Upper lobe of left lung (tissue), 6 donors: ENCODE data around the gene RAB21. TPM values are rescaled to one million over a fixed set of nuclear protein-coding genes. Genes with fewer than 3 reads are reported as not detected.
A peak's percentile ranks its signal among the peaks of the same experiment; 100 is the strongest.

Experiments used
- ATAC-seq, 2 donors: fragments of 200-7000 bp; cut with Tn5 transposase; one replicate each; pipeline ENCODE4 v1.9.1; 2022; ENCODE audit warnings: mild to moderate bottlenecking in 2 of 2, moderate library complexity in 2 of 2; ENCODE audit not compliant: low FRiP score in 2 of 2
- DNase-seq, 2 donors: peaks; one replicate each; pipeline ENCODE4 v3.0.0-alpha.2; 2019 to 2020
- H3K27ac ChIP-seq, 4 donors: fragments of 200-600 bp; sonication (generic); one replicate each; pipeline ENCODE4 v1.5.1; 2016 to 2019
- H3K27me3 ChIP-seq, 4 donors: fragments of 200-600 bp; sonication (generic); one replicate each; pipeline ENCODE4 v1.5.1; 2017 to 2019
- H3K36me3 ChIP-seq, 4 donors: fragments of 200-600 bp; sonication (generic); one replicate each; pipeline ENCODE4 v1.5.1; 2016 to 2019
- H3K4me1 ChIP-seq, 4 donors: fragments of 200-600 bp; sonication (generic); one replicate each; pipeline ENCODE4 v1.5.1; 2018 to 2019
- H3K4me3 ChIP-seq, 4 donors: fragments of 200-600 bp; sonication (generic); one replicate each; pipeline ENCODE4 v1.5.1; 2017 to 2019; ENCODE audit warnings: mild to moderate bottlenecking in 2 of 4, moderate library complexity in 1 of 4
- H3K9me3 ChIP-seq, 4 donors: fragments of 200-600 bp; sonication (generic); one replicate each; pipeline ENCODE4 v1.5.1; 2018 to 2019
- EP300 ChIP-seq, 4 donors: sonication (generic); formaldehyde crosslinking; IDR thresholded peaks; one replicate each; pipeline ENCODE4 v1.5.1; 2017; ENCODE audit warnings: antibody characterized with exemption in 4 of 4, control low read depth in 2 of 4
- POLR2A ChIP-seq, 4 donors: fragments of 450-650 bp; IDR thresholded peaks; one replicate each; pipeline ENCODE4 v1.5.1; 2016 to 2017; ENCODE audit warnings: antibody characterized with exemption in 4 of 4, mild to moderate bottlenecking in 2 of 4
- POLR2AphosphoS5 ChIP-seq, 2 donors: sonication (generic); formaldehyde crosslinking; IDR thresholded peaks; one replicate each; pipeline ENCODE4 v1.5.1; 2017; ENCODE audit warnings: antibody characterized with exemption in 2 of 2
- WGBS, 2 donors: methylation state at CpG; one replicate each; pipeline ENCODE4 v1.1.5; 2017 to 2018; 5-methylcytosine and 5-hydroxymethylcytosine counted together
- total RNA-seq, 6 donors: library from RNA; depleted of rRNA in 4 of 6; stranded (reverse); fragments of >200 nt in 4 of 6; gene quantifications; one replicate each; pipeline versions ENCODE4 v1.1.0 to v1.2.1, GENCODE V29; 2016 to 2021
- TF ChIP-seq, protein P1 (sequence below), 6 experiments: fragments of 450-650 bp in 4 of 6; fragments of 200-600 bp in 2 of 6; sonication (generic) in 2 of 6; IDR thresholded peaks; one replicate each; pipeline ENCODE4 v1.5.1; 2016 to 2019; ENCODE audit warnings: antibody characterized with exemption in 6 of 6
- donor health status: DM: no; HTN: no; CAD: no; lungs with moderate emphysema.
- donor health status: DM: no; HTN: yes; CAD: no; lungs with severe emphysema.

Gene RAB21
- total RNA-seq, 6 donors from 2014 or later = 9.4 to 78.7 (median 46.1) TPM

DNA sequence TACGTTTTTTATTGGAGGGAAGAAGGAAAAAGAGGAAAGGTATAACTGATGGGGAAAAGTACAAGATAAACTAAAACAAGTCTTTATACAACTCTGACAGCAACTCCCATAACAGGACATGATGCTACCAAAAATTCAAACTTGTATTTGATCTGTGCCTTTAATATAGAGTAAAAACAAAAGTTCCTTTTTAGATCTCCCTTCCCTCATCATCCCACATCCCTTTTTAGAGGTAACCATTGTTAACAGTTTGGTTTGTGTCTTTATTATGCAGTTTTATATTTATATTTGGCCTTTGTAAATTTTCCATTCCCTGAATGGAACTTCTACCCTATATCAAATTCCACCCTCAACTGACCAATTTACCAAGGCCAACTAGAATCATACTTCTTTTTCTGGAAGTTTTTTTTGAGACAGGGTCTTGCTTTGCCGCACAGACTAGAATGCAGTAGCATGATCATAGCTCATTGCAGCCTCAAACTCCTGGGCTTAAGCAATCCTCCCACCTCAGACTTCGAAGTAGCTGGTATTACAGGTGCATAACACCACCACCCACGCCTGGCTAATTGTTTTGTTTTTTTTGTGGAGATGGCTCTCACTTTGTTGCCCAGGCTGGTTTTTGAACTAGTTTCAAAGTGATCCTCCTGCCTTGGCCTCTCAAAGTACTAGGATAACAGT is 36.9 kb downstream of the RAB21 start:
- Histone ChIP-seq H3K27ac (no peak overlapping the region), H3K4me1 (peaks cover 0 to 14% (median 10%) of the 10 kb centered on the region in 4 donors), H3K9me3 (no peaks in the 10 kb centered on the region), H3K27me3 (no peaks in the 10 kb centered on the region), H3K36me3 (peaks cover 0 to 28% (median 2%) of the 10 kb centered on the region in 4 donors), H3K4me3 (no peak overlapping the region)
- 90 to 91% methylated on average over 4 of the region's 4 CpGs for WGBS, 2 donors
- DNase-seq = no peak
- ATAC-seq = no peak
- TF ChIP-seq POLR2A (IDR thresholded peaks at IDR 0.05) = no peak
- TF ChIP-seq, protein P1, sequence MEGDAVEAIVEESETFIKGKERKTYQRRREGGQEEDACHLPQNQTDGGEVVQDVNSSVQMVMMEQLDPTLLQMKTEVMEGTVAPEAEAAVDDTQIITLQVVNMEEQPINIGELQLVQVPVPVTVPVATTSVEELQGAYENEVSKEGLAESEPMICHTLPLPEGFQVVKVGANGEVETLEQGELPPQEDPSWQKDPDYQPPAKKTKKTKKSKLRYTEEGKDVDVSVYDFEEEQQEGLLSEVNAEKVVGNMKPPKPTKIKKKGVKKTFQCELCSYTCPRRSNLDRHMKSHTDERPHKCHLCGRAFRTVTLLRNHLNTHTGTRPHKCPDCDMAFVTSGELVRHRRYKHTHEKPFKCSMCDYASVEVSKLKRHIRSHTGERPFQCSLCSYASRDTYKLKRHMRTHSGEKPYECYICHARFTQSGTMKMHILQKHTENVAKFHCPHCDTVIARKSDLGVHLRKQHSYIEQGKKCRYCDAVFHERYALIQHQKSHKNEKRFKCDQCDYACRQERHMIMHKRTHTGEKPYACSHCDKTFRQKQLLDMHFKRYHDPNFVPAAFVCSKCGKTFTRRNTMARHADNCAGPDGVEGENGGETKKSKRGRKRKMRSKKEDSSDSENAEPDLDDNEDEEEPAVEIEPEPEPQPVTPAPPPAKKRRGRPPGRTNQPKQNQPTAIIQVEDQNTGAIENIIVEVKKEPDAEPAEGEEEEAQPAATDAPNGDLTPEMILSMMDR (IDR thresholded peaks at IDR 0.05) = no peak
- no peak for TF ChIP-seq EP300 (IDR thresholded peaks at IDR 0.05)
- no peak for TF ChIP-seq POLR2AphosphoS5 (IDR thresholded peaks at IDR 0.05)

DNA sequence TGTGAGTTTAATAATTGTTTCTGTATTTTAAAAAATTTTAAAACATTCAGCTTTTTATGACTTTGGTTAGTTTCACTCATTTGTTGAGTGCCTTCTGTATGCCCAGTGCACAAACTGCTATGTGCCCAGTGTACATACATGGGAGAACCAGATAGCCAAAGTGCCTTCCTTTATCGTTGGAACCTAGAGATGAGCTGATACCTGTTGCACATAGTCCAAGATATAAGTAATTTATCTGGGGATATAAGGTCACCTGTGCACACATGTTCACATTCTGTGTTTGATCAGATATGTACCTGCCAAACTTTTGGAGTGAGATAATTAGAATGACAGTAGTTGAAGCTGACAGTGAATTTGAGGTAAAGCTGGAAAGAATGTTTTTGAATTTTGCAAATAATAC is 37.9 kb downstream of the RAB21 start:
- Histone ChIP-seq H3K36me3 (peaks cover 0 to 20% (median 0%) of the 10 kb centered on the region in 4 donors), H3K4me1 (peaks cover 0 to 8% (median 4%) of the 10 kb centered on the region in 4 donors), H3K4me3 (no peak overlapping the region), H3K27me3 (no peaks in the 10 kb centered on the region), H3K27ac (no peak overlapping the region), H3K9me3 (no peaks in the 10 kb centered on the region)
- WGBS, 2 donors = 86 to 95% methylated on average over 1 of the region's 1 CpG
- no peak for ATAC-seq
- no peak for DNase-seq
- TF ChIP-seq, protein P1 (IDR thresholded peaks at IDR 0.05) = no peak
- no peak for TF ChIP-seq POLR2A (IDR thresholded peaks at IDR 0.05)
- no peak for TF ChIP-seq EP300 (IDR thresholded peaks at IDR 0.05)
- TF ChIP-seq POLR2AphosphoS5 (IDR thresholded peaks at IDR 0.05) = no peak

DNA sequence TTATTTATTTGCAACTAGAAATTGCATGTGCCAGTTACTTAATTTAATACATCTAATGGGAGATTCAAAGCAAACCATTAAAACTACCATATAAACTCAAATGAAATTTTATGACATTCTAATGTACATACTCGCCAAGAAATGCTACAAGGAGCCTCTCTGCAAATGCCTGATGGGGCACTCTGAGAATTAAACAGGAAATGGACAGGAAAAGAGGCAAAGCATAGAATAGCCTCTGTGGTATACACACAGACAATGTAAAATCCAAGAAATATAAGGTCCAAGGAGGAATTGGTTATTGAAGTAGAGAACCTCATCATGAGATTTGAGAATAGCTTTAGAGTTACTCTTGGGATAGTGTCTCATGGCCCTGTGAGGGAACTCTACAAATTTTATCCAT is 41.2 kb downstream of the RAB21 start:
- WGBS, 2 donors = 54 to 62% methylated on average over 1 of the region's 1 CpG
- H3K4me1 ChIP-seq = peaks cover 0 to 9% (median 0%) of the 10 kb centered on the region in 4 donors
- no peak for TF ChIP-seq EP300 (IDR thresholded peaks at IDR 0.05)
- no peak for TF ChIP-seq POLR2AphosphoS5 (IDR thresholded peaks at IDR 0.05)
- no peak for TF ChIP-seq POLR2A (IDR thresholded peaks at IDR 0.05)
- TF ChIP-seq, protein P1 (IDR thresholded peaks at IDR 0.05) = no peak
- H3K9me3 ChIP-seq = no peaks in the 10 kb centered on the region
- H3K36me3 ChIP-seq = no peaks in the 10 kb centered on the region
- ATAC-seq (no peak), DNase-seq (no peak)
- no peak overlapping the region for H3K4me3 ChIP-seq
- H3K27ac ChIP-seq = no peak overlapping the region
- no peaks in the 10 kb centered on the region for H3K27me3 ChIP-seq

DNA sequence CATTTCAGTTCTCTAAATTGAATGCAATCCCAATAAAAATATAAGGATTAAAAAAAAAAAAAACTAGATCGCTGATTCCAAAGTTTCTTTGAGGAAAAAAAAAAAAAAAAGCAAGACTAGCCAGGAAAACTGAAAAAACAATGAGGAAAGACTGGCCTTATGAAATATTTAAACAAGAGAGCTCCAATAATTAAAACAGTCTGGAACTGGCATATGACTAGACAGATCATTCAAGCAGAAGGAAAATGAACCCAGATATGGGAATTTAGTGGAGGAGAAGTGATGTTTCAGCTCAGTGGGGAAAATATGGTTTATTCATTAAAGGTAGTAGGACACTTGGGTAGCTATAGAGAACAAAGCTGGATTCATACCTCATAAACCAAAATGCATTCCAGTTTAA is 42.9 kb downstream of the RAB21 start:
- TF ChIP-seq, protein P1 (IDR thresholded peaks at IDR 0.05) = no peak
- TF ChIP-seq EP300 (IDR thresholded peaks at IDR 0.05) = no peak
- H3K27me3 ChIP-seq = no peaks in the 10 kb centered on the region
- 70 to 75% methylated on average over 1 of the region's 1 CpG for WGBS, 2 donors
- no peak for DNase-seq
- no peak overlapping the region for H3K4me3 ChIP-seq
- H3K36me3 ChIP-seq = no peaks in the 10 kb centered on the region
- H3K4me1 ChIP-seq = peaks cover 0 to 9% (median 0%) of the 10 kb centered on the region in 4 donors
- H3K9me3 ChIP-seq = no peaks in the 10 kb centered on the region
- no peak overlapping the region for H3K27ac ChIP-seq
- no peak for ATAC-seq

DNA sequence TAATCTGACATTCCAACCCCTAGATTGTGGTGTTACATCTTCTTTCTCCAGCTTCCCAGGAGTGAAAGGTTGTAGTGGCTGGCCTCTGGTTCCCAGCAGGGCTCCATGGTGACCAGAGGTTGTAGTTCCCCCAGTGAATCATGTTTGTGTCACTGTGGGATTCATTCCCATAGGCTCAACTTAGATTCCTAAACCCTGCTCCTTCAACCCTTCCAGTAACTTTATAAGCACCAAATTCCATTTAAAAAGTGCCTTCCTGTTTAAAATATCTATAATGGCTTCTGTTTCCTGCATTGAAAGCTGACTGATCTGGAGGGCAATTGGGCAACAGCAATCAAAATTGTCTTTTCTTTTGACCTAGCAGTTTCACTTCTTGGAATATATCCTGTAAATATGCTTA is 44.4 kb downstream of the RAB21 start:
- H3K27ac ChIP-seq = peak overlapping the region in 1 of 4 donors; percentile 11
- no peak overlapping the region for H3K4me3 ChIP-seq

More for the DNA sequence above, 44.4 kb downstream of the RAB21 start:
- Histone ChIP-seq H3K36me3 (no peaks in the 10 kb centered on the region), H3K4me1 (peaks cover 0 to 9% (median 0%) of the 10 kb centered on the region in 4 donors), H3K9me3 (no peaks in the 10 kb centered on the region), H3K27me3 (no peaks in the 10 kb centered on the region)
- DNase-seq (no peak), ATAC-seq (no peak)
- TF ChIP-seq EP300 (IDR thresholded peaks at IDR 0.05) = no peak
- TF ChIP-seq POLR2AphosphoS5 (IDR thresholded peaks at IDR 0.05) = no peak
- TF ChIP-seq, protein P1 (IDR thresholded peaks at IDR 0.05) = no peak
- no peak for TF ChIP-seq POLR2A (IDR thresholded peaks at IDR 0.05)
